ENCODE measurements around the gene ACOD1. TPM values are rescaled to one million over a fixed set of nuclear protein-coding genes. Genes with fewer than 3 reads are reported as not detected.

ACOD1 gene
- total RNA-seq, 1 experiment from 2014 or later, result not detected

DNA sequence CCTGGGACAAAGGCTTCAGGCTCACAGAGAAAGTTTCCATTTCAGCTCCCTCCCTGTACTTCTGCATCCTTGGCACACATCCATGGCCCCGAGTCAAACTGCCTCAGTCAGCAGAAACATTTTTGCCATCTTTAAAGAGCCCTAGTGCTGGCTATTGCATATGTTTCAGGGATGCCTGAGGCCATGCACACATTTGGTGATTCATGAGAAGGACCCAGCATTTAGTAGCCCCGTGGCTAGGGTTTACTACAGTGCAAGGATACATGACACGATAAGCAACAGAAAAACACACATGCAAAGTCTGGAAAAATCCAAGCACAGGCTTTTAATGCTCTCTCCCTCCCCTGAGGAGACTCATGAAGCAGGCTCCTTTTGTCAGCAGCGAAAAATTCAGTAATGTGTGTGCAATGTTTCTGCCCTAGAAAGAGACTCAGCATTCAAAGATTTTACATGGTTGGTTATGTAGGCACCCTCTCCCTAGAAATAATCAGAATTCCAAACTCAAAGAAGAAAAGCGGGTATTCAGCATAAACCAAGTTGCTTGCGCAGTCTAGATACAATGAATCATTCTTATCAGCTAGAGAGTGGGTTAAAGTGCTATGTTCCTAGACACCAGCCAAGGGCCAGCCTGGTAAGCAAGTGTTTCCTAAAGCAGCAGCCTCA, 17.6 kb downstream of the ACOD1 start:
- Histone ChIP-seq H3K27me3 (replicated peaks) (no peaks in the 10 kb centered on the region), H3K4me3 (no peak overlapping the region), H3K4me1 (replicated peaks) (no peaks in the 10 kb centered on the region), H3K36me3 (no peaks in the 10 kb centered on the region), H3K9me3 (replicated peaks) (no peaks in the 10 kb centered on the region), H3K27ac (no peak overlapping the region)
- DNase-seq (ENCODE audit: low read depth in 1 of 2, low spot score in 2 of 2), result no peak

- Histone ChIP-seq H3K36me3 (no peaks in the 10 kb centered on the region), H3K4me1 (replicated peaks) (no peaks in the 10 kb centered on the region), H3K27me3 (replicated peaks) (no peaks in the 10 kb centered on the region), H3K4me3 (no peak overlapping the region), H3K27ac (no peak overlapping the region), H3K9me3 (replicated peaks) (no peaks in the 10 kb centered on the region)
- DNase-seq (ENCODE audit: low read depth in 1 of 2, low spot score in 2 of 2), result no peak
These were observed 18.7 kb downstream of the ACOD1 start for GRCh38 chr13:76967031-76967430.

DNA sequence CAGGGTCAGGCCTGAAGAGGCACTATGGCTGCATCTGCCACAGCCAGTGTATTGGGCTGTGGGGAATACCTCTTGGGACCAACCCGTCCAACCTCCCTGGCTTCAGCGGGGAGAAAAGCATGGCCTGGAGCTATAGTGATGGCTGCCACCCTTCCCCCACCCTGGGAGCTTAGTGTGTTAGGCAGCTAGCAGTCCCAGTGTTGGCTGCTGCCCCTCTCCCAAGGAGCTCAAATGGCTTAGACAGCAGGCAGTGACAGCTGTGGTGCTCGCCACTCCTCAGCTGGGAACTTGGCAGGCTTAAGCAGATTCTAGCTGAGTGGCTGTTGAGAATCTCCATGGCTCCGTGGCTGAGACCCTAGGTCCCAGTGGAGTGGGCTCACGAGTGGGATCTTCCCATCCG, 19.7 kb downstream of the ACOD1 start:
- Histone ChIP-seq H3K36me3 (no peaks in the 10 kb centered on the region), H3K9me3 (replicated peaks) (no peaks in the 10 kb centered on the region), H3K4me1 (replicated peaks) (no peaks in the 10 kb centered on the region), H3K27me3 (replicated peaks) (no peaks in the 10 kb centered on the region), H3K27ac (no peak overlapping the region), H3K4me3 (no peak overlapping the region)
- DNase-seq (ENCODE audit: low read depth in 1 of 2, low spot score in 2 of 2), result no peak

GRCh38 chr13:76969488-76970365, 21.4 kb downstream of the ACOD1 start:
- no peaks in the 10 kb centered on the region for H3K27me3 ChIP-seq (replicated peaks)
- H3K4me3 ChIP-seq, result no peak overlapping the region
- no peaks in the 10 kb centered on the region for H3K36me3 ChIP-seq
- H3K27ac ChIP-seq, result no peak overlapping the region
- no peak for DNase-seq (ENCODE audit: low read depth in 1 of 2, low spot score in 2 of 2)
- no peaks in the 10 kb centered on the region for H3K9me3 ChIP-seq (replicated peaks)
- H3K4me1 ChIP-seq (replicated peaks), result no peaks in the 10 kb centered on the region

DNA sequence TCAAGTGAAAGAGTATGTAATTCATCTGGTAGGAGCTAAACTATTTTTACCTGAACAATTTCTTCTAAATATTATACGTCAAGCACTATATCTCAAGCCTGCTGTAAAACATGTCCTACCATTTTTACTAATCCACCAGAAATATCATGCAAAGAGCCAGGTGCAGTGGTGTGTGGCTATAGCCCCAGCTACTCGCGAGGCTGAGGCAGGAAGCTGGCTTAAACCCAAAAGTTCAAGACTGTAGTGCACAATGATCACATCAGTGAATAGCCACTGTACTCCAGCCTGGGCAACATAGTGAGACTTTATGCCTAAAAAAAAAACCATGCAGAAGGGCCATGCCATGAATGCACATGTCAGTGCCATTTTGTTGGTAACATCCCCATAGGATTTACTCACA, 22.9 kb downstream of the ACOD1 start:
- Histone ChIP-seq H3K36me3 (no peaks in the 10 kb centered on the region), H3K9me3 (replicated peaks) (no peaks in the 10 kb centered on the region), H3K4me3 (no peak overlapping the region), H3K27ac (no peak overlapping the region), H3K4me1 (replicated peaks) (no peaks in the 10 kb centered on the region), H3K27me3 (replicated peaks) (no peaks in the 10 kb centered on the region)
- DNase-seq (ENCODE audit: low read depth in 1 of 2, low spot score in 2 of 2), result no peak

- no peaks in the 10 kb centered on the region for H3K36me3 ChIP-seq
- no peaks in the 10 kb centered on the region for H3K9me3 ChIP-seq (replicated peaks)
- H3K27me3 ChIP-seq (replicated peaks), result no peaks in the 10 kb centered on the region
- no peaks in the 10 kb centered on the region for H3K4me1 ChIP-seq (replicated peaks)
- no peak overlapping the region for H3K4me3 ChIP-seq
- DNase-seq (ENCODE audit: low read depth in 1 of 2, low spot score in 2 of 2), result no peak
- no peak overlapping the region for H3K27ac ChIP-seq
These were observed 23.8 kb downstream of the ACOD1 start for GRCh38 chr13:76971851-76972829.

DNA sequence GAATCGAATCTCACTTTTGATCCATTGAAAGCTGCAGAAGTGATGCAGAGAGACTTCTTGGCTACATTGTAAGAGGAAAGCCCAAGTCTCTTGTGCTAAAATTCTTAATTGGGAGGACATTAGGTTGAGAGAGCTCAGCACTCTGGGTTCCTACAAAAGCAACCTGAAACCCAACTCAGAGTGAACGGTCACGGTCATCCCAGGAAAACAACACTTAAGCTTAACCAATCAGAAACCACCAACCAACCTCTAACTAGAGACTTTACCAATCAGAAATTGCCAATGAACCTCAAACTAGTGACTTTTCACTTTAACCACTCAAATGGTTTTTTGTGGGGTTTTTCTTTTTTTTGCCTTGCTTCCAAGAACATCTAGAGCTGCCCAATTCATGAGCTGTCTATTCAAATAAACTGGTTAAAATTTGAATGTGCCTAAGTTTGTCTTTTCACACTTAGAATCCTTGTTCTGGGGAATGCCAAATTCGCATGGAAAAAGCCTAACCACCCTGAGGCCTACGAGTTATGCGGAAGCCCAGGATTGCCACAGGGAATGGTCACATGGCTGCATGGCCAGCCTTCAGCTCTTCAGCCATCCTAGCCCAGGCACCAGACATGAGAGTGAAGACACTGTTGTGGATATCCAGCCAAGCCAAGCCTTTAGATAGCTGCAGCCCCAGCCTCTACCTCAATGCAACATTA, 25.8 kb downstream of the ACOD1 start:
- no peaks in the 10 kb centered on the region for H3K27me3 ChIP-seq (replicated peaks)
- no peak overlapping the region for H3K4me3 ChIP-seq
- H3K27ac ChIP-seq, result no peak overlapping the region
- DNase-seq (ENCODE audit: low read depth in 1 of 2, low spot score in 2 of 2), result no peak
- H3K36me3 ChIP-seq, result no peaks in the 10 kb centered on the region
- no peaks in the 10 kb centered on the region for H3K4me1 ChIP-seq (replicated peaks)
- H3K9me3 ChIP-seq (replicated peaks), result no peaks in the 10 kb centered on the region

DNA sequence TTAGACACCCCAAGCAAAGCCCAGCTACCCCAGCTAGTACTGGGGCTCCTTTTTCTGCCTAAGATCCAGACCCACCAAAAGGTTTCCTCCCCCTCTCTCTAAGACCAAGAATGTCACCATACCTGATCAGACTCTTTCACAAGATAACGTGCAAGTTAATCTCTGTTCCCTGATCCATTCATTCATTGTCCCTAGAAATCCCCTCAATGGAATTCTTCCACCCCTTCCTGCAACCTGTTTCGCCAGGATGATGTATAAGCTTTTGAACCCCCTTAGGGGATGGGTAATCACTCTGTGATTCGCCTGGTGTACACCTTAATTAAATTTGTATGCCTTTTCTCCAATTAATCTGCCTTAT, 26.3 kb downstream of the ACOD1 start:
- Histone ChIP-seq H3K4me3 (no peak overlapping the region), H3K9me3 (replicated peaks) (no peaks in the 10 kb centered on the region), H3K4me1 (replicated peaks) (no peaks in the 10 kb centered on the region), H3K27me3 (replicated peaks) (no peaks in the 10 kb centered on the region), H3K27ac (no peak overlapping the region), H3K36me3 (no peaks in the 10 kb centered on the region)
- no peak for DNase-seq (ENCODE audit: low read depth in 1 of 2, low spot score in 2 of 2)

DNA sequence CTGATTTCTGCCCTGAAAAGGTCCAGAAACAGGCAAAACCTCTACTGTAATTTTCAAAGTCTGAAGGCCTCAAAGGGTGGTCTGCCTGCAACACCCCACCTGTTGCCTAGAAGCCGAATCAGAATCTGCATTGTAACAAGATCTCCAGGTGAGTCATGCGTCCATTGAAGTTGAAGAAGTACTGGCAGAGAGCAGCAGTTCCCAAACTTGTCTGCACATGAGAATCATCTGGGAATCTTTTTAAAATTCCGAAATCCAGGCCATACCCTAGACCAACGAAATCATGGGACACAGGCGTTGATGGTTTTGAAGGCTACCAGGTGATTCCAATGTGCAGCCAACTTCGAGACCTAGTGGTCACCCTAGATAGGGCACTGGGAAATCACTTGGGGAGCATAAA, 27.6 kb downstream of the ACOD1 start:
- Histone ChIP-seq H3K4me3 (no peak overlapping the region), H3K9me3 (replicated peaks) (no peaks in the 10 kb centered on the region), H3K4me1 (replicated peaks) (peaks cover 4% of the 10 kb centered on the region), H3K27ac (no peak overlapping the region), H3K27me3 (replicated peaks) (peaks cover 5% of the 10 kb centered on the region; the same call in 1 of the 2 replicates), H3K36me3 (no peaks in the 10 kb centered on the region)
- no peak for DNase-seq (ENCODE audit: low read depth in 1 of 2, low spot score in 2 of 2)

- Histone ChIP-seq H3K36me3 (no peaks in the 10 kb centered on the region), H3K4me1 (replicated peaks) (peaks cover 4% of the 10 kb centered on the region), H3K4me3 (no peak overlapping the region), H3K27me3 (replicated peaks) (peaks cover 5% of the 10 kb centered on the region; the same call in 1 of the 2 replicates), H3K9me3 (replicated peaks) (no peaks in the 10 kb centered on the region), H3K27ac (no peak overlapping the region)
- no peak for DNase-seq (ENCODE audit: low read depth in 1 of 2, low spot score in 2 of 2)
These were observed 28.2 kb downstream of the ACOD1 start for GRCh38 chr13:76976490-76976889.

GRCh38 chr13:76976929-76977328, 28.6 kb downstream of the ACOD1 start:
- H3K27me3 ChIP-seq (replicated peaks), result peaks cover 5% of the 10 kb centered on the region; the same call in 1 of the 2 replicates
- H3K4me1 ChIP-seq (replicated peaks), result peaks cover 4% of the 10 kb centered on the region
- H3K27ac ChIP-seq, result no peak overlapping the region
- no peaks in the 10 kb centered on the region for H3K36me3 ChIP-seq
- no peak for DNase-seq (ENCODE audit: low read depth in 1 of 2, low spot score in 2 of 2)
- no peak overlapping the region for H3K4me3 ChIP-seq
- H3K9me3 ChIP-seq (replicated peaks), result no peaks in the 10 kb centered on the region

GRCh38 chr13:76980075-76980718, 31.9 kb downstream of the ACOD1 start:
- DNase-seq (ENCODE audit: low read depth in 1 of 2, low spot score in 2 of 2), result peak; percentile 35 to 62
- Histone ChIP-seq H3K27ac (no peak overlapping the region), H3K27me3 (replicated peaks) (peaks cover 5% of the 10 kb centered on the region; the same call in 1 of the 2 replicates), H3K36me3 (no peaks in the 10 kb centered on the region), H3K4me1 (replicated peaks) (peaks cover 4% of the 10 kb centered on the region), H3K9me3 (replicated peaks) (no peaks in the 10 kb centered on the region), H3K4me3 (no peak overlapping the region)

DNA sequence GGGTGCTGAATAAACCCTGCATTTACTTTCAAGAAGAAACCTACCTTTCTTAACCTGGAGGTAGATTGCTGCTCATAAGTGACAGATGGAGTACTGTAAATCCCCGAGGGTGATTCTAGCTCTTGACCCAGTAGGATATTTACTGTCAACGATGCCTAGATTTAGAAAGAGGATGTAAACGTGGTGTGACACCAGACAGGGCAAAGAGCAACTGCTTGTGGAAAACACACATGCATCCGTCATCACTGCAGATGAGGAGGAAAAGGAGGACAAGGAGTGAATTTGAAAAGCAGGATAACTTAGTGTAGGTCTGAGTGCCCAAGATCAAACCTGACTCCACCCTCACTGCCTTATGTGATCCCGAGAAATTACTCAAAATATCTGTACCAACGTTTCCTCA, 33.8 kb downstream of the ACOD1 start:
- Histone ChIP-seq H3K4me3 (no peak overlapping the region), H3K4me1 (replicated peaks) (peaks cover 4% of the 10 kb centered on the region), H3K9me3 (replicated peaks) (no peaks in the 10 kb centered on the region), H3K36me3 (no peaks in the 10 kb centered on the region), H3K27ac (no peak overlapping the region), H3K27me3 (replicated peaks) (peaks cover 5% of the 10 kb centered on the region; the same call in 1 of the 2 replicates)
- no peak for DNase-seq (ENCODE audit: low read depth in 1 of 2, low spot score in 2 of 2)

All from SJSA1 (cell line).